Pons (tissue), 1 donor: Measurements from ENCODE around the gene TRIO.

Experiments used
- DNase-seq: peaks from one replicate; pipeline ENCODE4 v3.0.0-alpha.2; 2016; ENCODE audit warnings: low spot score

Gene TRIO

GRCh38 chr5:14168144-14168792, 25.1 kb downstream of the TRIO start:
- peak; percentile 53 for DNase-seq

- no peak for DNase-seq
These were observed 25.7 kb downstream of the TRIO start for GRCh38 chr5:14168793-14169262.

GRCh38 chr5:14171046-14171445, 27.9 kb downstream of the TRIO start:
- DNase-seq = no peak

- DNase-seq = no peak
These were observed 28.5 kb downstream of the TRIO start for GRCh38 chr5:14171621-14172020.

GRCh38 chr5:14172149-14172795, 29.1 kb downstream of the TRIO start:
- DNase-seq = no peak

- no peak for DNase-seq
These were observed 30.5 kb downstream of the TRIO start for GRCh38 chr5:14173377-14174229.

- DNase-seq = no peak
These were observed 31.1 kb downstream of the TRIO start for GRCh38 chr5:14174230-14174636.

- no peak for DNase-seq
These were observed 32.2 kb downstream of the TRIO start for GRCh38 chr5:14175381-14175780.

- DNase-seq = no peak
These were observed 33.7 kb downstream of the TRIO start for GRCh38 chr5:14176888-14177287.

GRCh38 chr5:14177634-14178033, 34.5 kb downstream of the TRIO start:
- no peak for DNase-seq

GRCh38 chr5:14178091-14178490, 34.9 kb downstream of the TRIO start:
- DNase-seq = no peak

GRCh38 chr5:14178671-14179211, 35.6 kb downstream of the TRIO start:
- no peak for DNase-seq

- DNase-seq = no peak
These were observed 36.3 kb downstream of the TRIO start for GRCh38 chr5:14179446-14179845.

GRCh38 chr5:14180437-14180836, 37.3 kb downstream of the TRIO start:
- DNase-seq = no peak

- no peak for DNase-seq
These were observed 38.3 kb downstream of the TRIO start for GRCh38 chr5:14181299-14181968.

- DNase-seq = no peak
These were observed 39.6 kb downstream of the TRIO start for GRCh38 chr5:14182761-14183160.

GRCh38 chr5:14183187-14183939, 40.2 kb downstream of the TRIO start:
- no peak for DNase-seq

- no peak for DNase-seq
These were observed 40.9 kb downstream of the TRIO start for GRCh38 chr5:14184082-14184481.

- DNase-seq = no peak
These were observed 41.6 kb downstream of the TRIO start for GRCh38 chr5:14184725-14185124.

GRCh38 chr5:14185326-14186058, 42.4 kb downstream of the TRIO start:
- no peak for DNase-seq
